ENCODE results near the gene RIMS3. TPM values are rescaled to one million over a fixed set of nuclear protein-coding genes. Genes with fewer than 3 reads are reported as not detected.

Gene RIMS3
- polyA plus RNA-seq, 1 donor (not counting 4 experiments of a cell fraction or from before 2014, with no cell fraction given): 1.7 TPM

GRCh38 chr1:40588586-40588985 lies 76.9 kb downstream of the RIMS3 start:
- H3K9ac ChIP-seq (ENCODE audit: control insufficient read depth, extremely low read depth, insufficient read depth, low read length): no peak overlapping the region
- H3K9me3 ChIP-seq (ENCODE audit: control insufficient read depth, low read depth, low read length): no peaks in the 10 kb centered on the region
- dilution Hi-C loops (cut with MboI; ENCODE audit: extremely low pct_ligation_motif_present, low sequenced_read_pairs): loop anchor here (5.0 kb wide), 1 partner anchor 84 kb away; no protein-coding TSS in a partner anchor

GRCh38 chr1:40583980-40584379 lies 81.5 kb downstream of the RIMS3 start:
- TF ChIP-seq CTCF (optimal IDR thresholded peaks at IDR 0.05 in 1 of 3, IDR thresholded peaks at IDR 0.05 in 1 of 3, conservative IDR thresholded peaks at IDR 0.05 in 1 of 3; ENCODE audit: extremely low read depth in 1 of 3, insufficient read depth in 2 of 3, low read length in 3 of 3) (no peak), EZH2 (IDR thresholded peaks at IDR 0.05; ENCODE audit: low read length) (no peak)
- no peak overlapping the region for H3K4me2 ChIP-seq (ENCODE audit: control insufficient read depth, extremely low read depth, insufficient read depth, low read depth, low read length)
- no peaks in the 10 kb centered on the region for H3K9me1 ChIP-seq (ENCODE audit: control insufficient read depth, extremely low read depth, insufficient read depth, low read length)
- no peaks in the 10 kb centered on the region for H3K9me3 ChIP-seq (ENCODE audit: control insufficient read depth, low read depth, low read length)
- H2AFZ ChIP-seq (ENCODE audit: control insufficient read depth, low read length): no peak overlapping the region
- no peak overlapping the region for H3K9ac ChIP-seq (ENCODE audit: control insufficient read depth, extremely low read depth, insufficient read depth, low read length)
- DNase-seq (ENCODE audit: low read depth, low spot score): no peak
- no peak for FAIRE-seq
- H3K27me3 ChIP-seq (ENCODE audit: control insufficient read depth, extremely low read depth, insufficient read depth, low read length): no peaks in the 10 kb centered on the region
- no peaks in the 10 kb centered on the region for H3K79me2 ChIP-seq (ENCODE audit: control insufficient read depth, insufficient read depth, low read length)
- H3K4me1 ChIP-seq (ENCODE audit: control insufficient read depth, extremely low read depth, insufficient read depth, low read length): no peaks in the 10 kb centered on the region
- no peaks in the 10 kb centered on the region for H4K20me1 ChIP-seq (ENCODE audit: control insufficient read depth, extremely low read depth, insufficient read depth, low read length)
- H3K27ac ChIP-seq (ENCODE audit: control insufficient read depth, insufficient read depth, low read length): no peak overlapping the region
- H3K36me3 ChIP-seq (ENCODE audit: control insufficient read depth in 2 of 2, extremely low read depth in 1 of 2, insufficient read depth in 2 of 2, low read length in 2 of 2): no peaks in the 10 kb centered on the region
- no peak overlapping the region for H3K4me3 ChIP-seq (ENCODE audit: control insufficient read depth in 2 of 3, extremely low read depth in 1 of 3, insufficient read depth in 2 of 3, low read depth in 1 of 3, low read length in 3 of 3)
- dilution Hi-C loops (cut with MboI; ENCODE audit: extremely low pct_ligation_motif_present, low sequenced_read_pairs): no loop called here

More at GRCh38 chr1:40588586-40588985, 76.9 kb downstream of the RIMS3 start:
- H3K36me3 ChIP-seq (ENCODE audit: control insufficient read depth in 2 of 2, extremely low read depth in 1 of 2, insufficient read depth in 2 of 2, low read length in 2 of 2): no peaks in the 10 kb centered on the region
- no peaks in the 10 kb centered on the region for H3K4me1 ChIP-seq (ENCODE audit: control insufficient read depth, extremely low read depth, insufficient read depth, low read length)
- TF ChIP-seq EZH2 (IDR thresholded peaks at IDR 0.05; ENCODE audit: low read length) (no peak), CTCF (optimal IDR thresholded peaks at IDR 0.05 in 1 of 3, IDR thresholded peaks at IDR 0.05 in 1 of 3, conservative IDR thresholded peaks at IDR 0.05 in 1 of 3; ENCODE audit: extremely low read depth in 1 of 3, insufficient read depth in 2 of 3, low read length in 3 of 3) (no peak)
- no peak overlapping the region for H3K27ac ChIP-seq (ENCODE audit: control insufficient read depth, insufficient read depth, low read length)
- H3K9me1 ChIP-seq (ENCODE audit: control insufficient read depth, extremely low read depth, insufficient read depth, low read length): no peaks in the 10 kb centered on the region
- no peaks in the 10 kb centered on the region for H4K20me1 ChIP-seq (ENCODE audit: control insufficient read depth, extremely low read depth, insufficient read depth, low read length)
- H3K4me2 ChIP-seq (ENCODE audit: control insufficient read depth, extremely low read depth, insufficient read depth, low read depth, low read length): no peak overlapping the region
- no peaks in the 10 kb centered on the region for H3K27me3 ChIP-seq (ENCODE audit: control insufficient read depth, extremely low read depth, insufficient read depth, low read length)
- H3K4me3 ChIP-seq (ENCODE audit: control insufficient read depth in 2 of 3, extremely low read depth in 1 of 3, insufficient read depth in 2 of 3, low read depth in 1 of 3, low read length in 3 of 3): no peak overlapping the region
- FAIRE-seq (no peak), DNase-seq (ENCODE audit: low read depth, low spot score) (no peak)
- no peaks in the 10 kb centered on the region for H3K79me2 ChIP-seq (ENCODE audit: control insufficient read depth, insufficient read depth, low read length)
- H2AFZ ChIP-seq (ENCODE audit: control insufficient read depth, low read length): no peak overlapping the region

Data from keratinocyte (primary cell).